SIG-M5 treated with dmso at 0.1 percent for 504 hours (cell line): ENCODE data around the gene PEX6.

Experiments used
- DNase-seq: peaks from one replicate; lab custom pipeline; 2025; ENCODE audit not compliant: unreplicated experiment; lab: John Stamatoyannopoulos, UW

The PEX6 gene

DNA sequence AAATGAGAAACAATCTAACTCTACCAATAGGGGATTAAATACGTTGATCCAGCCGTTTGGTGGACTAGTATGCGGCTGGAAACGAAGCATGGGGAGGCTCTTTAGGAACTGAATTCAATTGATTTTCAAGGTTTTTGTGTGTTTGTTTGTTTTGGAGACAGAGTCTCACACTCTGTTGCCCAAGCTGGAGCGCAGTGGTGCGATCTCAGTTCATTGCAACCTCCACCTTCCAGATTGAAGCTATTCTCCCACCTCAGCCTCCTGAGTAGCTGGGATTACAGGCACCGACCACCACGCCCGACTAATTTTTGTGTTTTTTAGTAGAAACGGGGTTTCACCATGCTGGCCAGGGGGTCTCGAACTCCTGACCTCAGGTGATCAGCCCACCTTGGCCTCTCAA, 42.6 kb downstream of the PEX6 start:
- no peak for DNase-seq

GRCh38 chr6:42935322-42935721, 43.7 kb downstream of the PEX6 start:
- DNase-seq = peak; percentile 20

DNA sequence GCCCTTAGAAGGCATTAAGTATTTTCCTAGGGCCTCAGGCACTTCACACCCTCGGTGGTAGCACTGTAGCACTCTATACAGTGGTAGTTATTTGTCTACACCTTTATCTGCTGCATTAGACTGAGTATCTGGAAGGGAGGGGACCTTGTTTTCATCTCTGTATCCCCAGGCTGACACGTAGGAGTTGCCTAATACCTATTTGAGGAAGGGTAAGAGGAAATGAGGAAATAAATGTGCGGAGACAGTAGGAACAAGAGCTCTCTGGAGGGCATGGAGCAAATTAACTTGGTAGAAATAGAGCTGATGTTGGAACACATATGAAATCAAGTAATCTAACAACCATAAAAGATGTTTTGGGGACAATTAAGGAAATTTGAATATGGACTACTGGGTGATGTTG, 45.8 kb downstream of the PEX6 start:
- peak; percentile 90 for DNase-seq

GRCh38 chr6:42932412-42932811, 46.6 kb downstream of the PEX6 start:
- no peak for DNase-seq

- peak; percentile 99 for DNase-seq
These were observed 49.1 kb downstream of the PEX6 start for GRCh38 chr6:42929821-42930360.

DNA sequence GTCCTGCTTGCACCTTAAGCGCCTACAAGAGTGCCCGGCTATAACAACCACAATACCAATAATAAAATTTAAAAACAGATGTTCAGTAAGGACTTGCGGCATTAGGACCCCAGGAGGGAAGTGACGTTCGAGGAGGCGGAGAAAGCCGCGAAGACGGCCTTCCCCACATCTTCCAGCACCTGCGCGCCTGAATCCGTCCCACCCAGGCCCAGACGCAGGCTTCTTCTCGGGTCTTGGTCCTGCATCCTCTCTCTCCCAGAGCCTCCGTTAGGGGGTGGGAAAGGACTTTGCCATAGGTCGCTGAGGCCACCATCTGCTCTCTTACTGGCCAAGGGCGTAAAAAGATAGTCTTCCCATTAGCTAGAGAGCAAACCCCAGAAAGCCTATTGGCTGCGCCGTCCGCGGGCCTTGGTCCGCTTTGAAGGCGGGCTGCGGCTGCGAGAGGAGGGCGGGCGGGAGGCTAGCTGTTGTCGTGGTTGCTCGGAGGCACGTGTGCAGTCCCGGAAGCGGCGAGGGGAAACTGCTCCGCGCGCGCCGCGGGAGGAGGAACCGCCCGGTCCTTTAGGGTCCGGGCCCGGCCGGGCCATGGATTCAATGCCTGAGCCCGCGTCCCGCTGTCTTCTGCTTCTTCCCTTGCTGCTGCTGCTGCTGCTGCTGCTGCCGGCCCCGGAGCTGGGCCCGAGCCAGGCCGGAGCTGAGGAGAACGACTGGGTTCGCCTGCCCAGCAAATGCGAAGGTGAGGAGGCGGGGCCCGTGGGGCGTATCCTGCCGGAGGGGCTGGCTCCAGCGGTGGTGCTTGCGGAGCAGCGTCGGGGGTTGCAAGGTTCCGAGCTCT, 49.8 kb downstream of the PEX6 start, which contains the start of gene CNPY3:
TSS of gene CNPY3 (plus strand) at position 495 of the 835 bp plus-strand sequence. CDS start at position 586, 91 bp downstream.
- peak; percentile 98 for DNase-seq

GRCh38 chr6:42925248-42925857, 53.6 kb downstream of the PEX6 start:
- no peak for DNase-seq

GRCh38 chr6:42923666-42924065, 55.3 kb downstream of the PEX6 start:
- DNase-seq = peak; percentile 83

DNA sequence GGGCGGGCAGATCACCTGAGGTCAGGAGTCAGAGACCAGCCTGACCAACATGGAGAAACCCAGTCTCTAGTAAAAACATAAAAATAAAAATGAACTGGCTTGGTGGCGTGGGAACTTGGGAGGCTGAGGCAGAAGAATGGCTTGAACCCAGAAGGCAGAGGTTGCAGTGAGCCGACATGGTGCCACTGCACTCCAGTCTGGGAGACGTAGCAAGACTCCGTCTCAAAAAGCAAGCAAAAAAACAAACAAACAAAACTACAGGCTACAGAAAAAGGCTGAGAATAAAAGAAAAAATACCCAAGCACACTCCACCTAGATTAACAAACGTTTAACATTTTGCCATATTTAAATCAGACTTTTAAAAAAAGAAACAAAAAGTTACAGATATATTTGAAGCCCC, 57.2 kb downstream of the PEX6 start:
- no peak for DNase-seq

- no peak for DNase-seq
These were observed 62.7 kb downstream of the PEX6 start for GRCh38 chr6:42916288-42916687.

- DNase-seq = no peak
These were observed 63.2 kb downstream of the PEX6 start, which contains the start of gene PTCRA for GRCh38 chr6:42915732-42916131. PTCRA (plus strand) TSS chr6:42916053; CDS start chr6:42916070, 17 bp downstream.

DNA sequence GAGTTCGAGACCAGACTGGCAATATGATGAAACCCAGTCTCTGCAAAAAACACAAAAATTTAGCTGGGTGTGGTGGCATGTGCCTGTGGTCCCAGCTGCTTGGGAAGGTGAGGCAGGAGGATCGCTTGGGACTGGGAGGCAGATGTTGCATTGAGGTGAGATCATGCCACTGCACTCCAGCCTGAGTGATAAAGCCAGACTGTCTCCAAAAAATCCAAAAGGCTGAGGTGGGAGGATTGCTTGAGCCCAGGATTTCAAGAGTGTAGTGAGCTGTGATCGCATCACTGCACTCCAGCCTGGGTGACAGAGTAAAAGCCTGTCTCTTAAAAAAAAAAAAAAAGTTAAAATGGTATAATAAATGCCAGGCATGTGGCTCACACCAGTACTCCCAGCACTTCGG, 64.4 kb downstream of the PEX6 start:
- no peak for DNase-seq
